AG09319 (cell line): ENCODE data around the gene IQCH.

Experiments
- DNase-seq: peaks from one replicate; pipeline ENCODE4 v3.0.0-alpha.2; 2010; ENCODE audit warnings: low read depth; ENCODE audit errors: extremely low read depth
- CTCF ChIP-seq: IDR thresholded peaks from 2 replicates; pipeline ENCODE4 v1.5.1; 2011; ENCODE audit warnings: low read depth, mild to moderate bottlenecking, inconsistent platforms, low read length, moderate library complexity

Gene IQCH

DNA sequence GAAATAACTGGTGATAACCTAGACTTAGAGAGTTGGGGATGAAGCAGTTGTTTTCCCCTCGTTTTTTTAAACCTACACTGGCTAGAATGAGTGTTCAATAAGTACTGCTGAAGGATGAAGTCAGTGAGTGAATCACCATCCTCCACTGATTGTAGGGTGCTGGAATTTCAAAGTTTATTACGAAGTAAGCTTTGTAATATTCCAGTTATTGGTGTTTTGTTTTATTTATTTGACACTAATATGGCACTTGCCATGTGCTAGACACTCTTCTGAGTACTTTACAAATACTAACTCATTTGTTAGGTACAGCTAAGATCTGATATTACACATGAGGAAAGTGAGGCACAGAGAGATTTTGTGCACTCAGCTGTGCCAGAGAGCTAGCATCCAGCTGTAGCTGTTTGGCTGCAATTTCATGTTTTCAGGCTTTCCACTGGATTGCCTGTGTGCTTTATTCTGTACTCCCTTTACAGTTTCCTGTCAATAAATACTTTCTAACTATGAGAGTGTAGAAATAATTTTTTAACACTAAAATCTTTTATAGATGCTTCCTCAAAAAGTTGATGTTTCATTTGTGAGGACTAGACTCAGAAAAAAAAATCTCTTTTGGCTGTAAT, 293.8 kb downstream of the IQCH start:
- TF ChIP-seq CTCF: no peak
- no peak for DNase-seq

DNA sequence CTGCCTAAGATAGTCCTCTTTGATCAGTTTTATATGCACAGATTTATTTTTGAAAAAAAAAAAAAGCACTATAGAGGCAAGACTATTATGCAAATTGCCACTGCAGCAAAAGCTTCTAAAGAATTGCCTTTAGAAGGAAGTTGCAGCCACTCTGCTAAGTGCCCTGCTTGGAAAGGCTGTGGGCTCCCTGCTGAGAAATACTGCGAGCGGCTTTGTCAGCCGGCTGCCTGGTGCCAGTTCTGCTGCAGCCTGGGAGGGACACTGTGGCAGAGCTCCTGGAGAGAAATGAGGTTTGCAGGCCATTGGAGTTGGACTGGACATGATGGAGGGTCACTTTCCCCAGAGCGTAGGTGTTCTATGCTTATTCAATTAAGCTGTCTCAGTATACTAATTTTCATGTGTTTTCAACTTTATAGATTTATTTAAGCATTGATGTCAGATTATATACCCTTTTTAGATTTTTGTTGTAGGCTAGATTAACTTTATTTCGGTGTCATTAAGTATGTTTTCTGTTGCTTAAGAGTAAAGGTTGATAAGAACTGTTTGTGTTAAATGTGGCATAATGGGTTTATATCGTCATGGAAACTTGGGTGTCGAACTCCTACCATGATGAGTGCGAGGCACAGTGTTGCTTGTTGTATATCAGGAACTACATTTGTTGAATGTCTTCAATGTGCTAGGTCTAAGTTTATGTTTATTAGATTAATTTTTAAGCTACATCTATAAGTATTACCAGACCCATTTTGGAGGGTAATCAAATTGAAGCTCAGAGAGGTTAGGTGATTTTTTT, 294.5 kb downstream of the IQCH start:
- DNase-seq: no peak
- no peak for TF ChIP-seq CTCF

GRCh38 chr15:67549736-67550135, 295.1 kb downstream of the IQCH start:
- no peak for DNase-seq

DNA sequence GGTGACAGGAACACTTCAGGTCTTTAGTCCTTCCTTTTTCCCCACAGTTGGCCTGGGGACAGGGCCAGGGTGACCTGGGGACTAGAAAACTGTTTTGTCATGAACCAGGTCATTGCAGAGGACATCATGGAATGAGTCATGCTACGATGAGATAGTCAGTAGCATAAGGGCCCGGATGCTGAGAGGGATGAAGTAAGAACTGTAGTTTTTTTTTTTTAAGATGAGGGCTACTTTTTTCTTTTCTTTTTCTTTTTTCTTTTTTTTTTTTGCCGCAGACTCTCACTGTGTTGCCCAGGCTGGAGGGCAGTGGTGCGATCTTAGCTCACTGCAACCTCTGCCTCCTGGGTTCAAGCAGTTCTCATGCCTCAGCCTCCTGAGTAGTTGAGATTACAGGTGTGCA, 295.9 kb downstream of the IQCH start:
- DNase-seq: no peak
- TF ChIP-seq CTCF: no peak

More at GRCh38 chr15:67549736-67550135, 295.1 kb downstream of the IQCH start:
- TF ChIP-seq CTCF: no peak

DNA sequence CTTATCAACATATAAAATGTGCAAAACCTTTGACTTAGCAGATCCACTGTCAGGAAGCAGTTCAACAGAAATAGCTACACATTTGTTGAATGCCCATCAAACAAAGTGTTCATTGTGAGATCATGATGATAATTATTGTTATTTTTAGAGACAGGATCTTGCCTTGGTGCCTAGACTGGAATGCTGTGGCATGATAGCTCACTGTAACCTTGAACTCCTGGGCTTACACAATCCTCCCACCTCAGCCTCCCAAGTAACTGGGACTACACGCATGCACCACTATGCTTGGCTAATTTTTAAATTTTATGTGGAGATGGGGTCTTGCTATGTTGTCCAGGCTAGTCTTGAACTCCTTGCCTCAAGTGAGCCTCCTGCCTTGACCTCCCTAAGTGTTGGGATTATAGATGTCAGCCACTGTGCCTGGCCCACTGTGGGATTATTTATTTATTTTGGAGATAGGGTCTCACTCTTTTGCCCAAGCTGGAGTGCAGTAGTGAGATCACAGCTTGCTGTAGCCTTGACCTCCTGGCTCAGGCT, 296.7 kb downstream of the IQCH start:
- TF ChIP-seq CTCF: no peak
- DNase-seq: no peak
